Smooth muscle cell (in vitro differentiated cells): ENCODE measurements around the gene CDX2. TPM values are rescaled to one million over a fixed set of nuclear protein-coding genes. Genes with fewer than 3 reads are reported as not detected.

ENCODE experiments used
- DNase-seq: peaks from one replicate; lab custom pipeline; 2025; ENCODE audit not compliant: unreplicated experiment; lab: John Stamatoyannopoulos, UW
- H2AFZ ChIP-seq: fragments of 200-600 bp; sonication (generic); 2 replicates; pipeline ENCODE4 v1.6.0; 2016; ENCODE audit warnings: antibody characterized with exemption, low read depth, mild to moderate bottlenecking
- H3F3A ChIP-seq: fragments of 200-600 bp; sonication (generic); 2 replicates; pipeline ENCODE4 v1.6.0; 2017; ENCODE audit warnings: antibody characterized with exemption, low read depth
- H3K27ac ChIP-seq: fragments of 200-600 bp; sonication (generic); 2 replicates; pipeline ENCODE4 v1.5.1; 2016; ENCODE audit warnings: low read depth, mild to moderate bottlenecking
- H3K27me3 ChIP-seq: fragments of 200-600 bp; sonication (generic); 2 replicates; pipeline ENCODE4 v1.6.1; 2016; ENCODE audit warnings: low read depth, mild to moderate bottlenecking
- H3K36me3 ChIP-seq: fragments of 200-600 bp; sonication (generic); 2 replicates; pipeline ENCODE4 v1.5.1; 2016; ENCODE audit warnings: low read depth
- H3K4me1 ChIP-seq: fragments of 200-600 bp; sonication (generic); 2 replicates; pipeline ENCODE4 v1.5.1; 2016; ENCODE audit warnings: low read depth
- H3K4me2 ChIP-seq: fragments of 200-600 bp; sonication (generic); 2 replicates; pipeline ENCODE4 v1.6.0; 2016; ENCODE audit warnings: mild to moderate bottlenecking
- H3K4me3 ChIP-seq: fragments of 200-600 bp; sonication (generic); 2 replicates; pipeline ENCODE4 v1.5.1; 2016; ENCODE audit warnings: mild to moderate bottlenecking
- H3K79me2 ChIP-seq: fragments of 200-600 bp; sonication (generic); 2 replicates; pipeline ENCODE4 v1.6.0; 2016; ENCODE audit warnings: low read depth, mild to moderate bottlenecking
- H3K9ac ChIP-seq: fragments of 200-600 bp; sonication (generic); 2 replicates; pipeline ENCODE4 v1.6.0; 2016; ENCODE audit warnings: low read depth
- H3K9me3 ChIP-seq: fragments of 200-600 bp; sonication (generic); replicated peaks from 2 replicates; pipeline ENCODE4 v1.5.1; 2016; ENCODE audit warnings: low read depth
- H4K20me1 ChIP-seq: fragments of 200-600 bp; sonication (generic); 2 replicates; pipeline ENCODE4 v1.6.0; 2016; ENCODE audit warnings: low read depth
- WGBS: methylation state at CpG from one replicate; pipeline ENCODE4 v1.1.7; 2016; ENCODE audit warnings: low lambda C conversion rate; 5-methylcytosine and 5-hydroxymethylcytosine counted together
- polyA plus RNA-seq: library from polyadenylated mRNA; unstranded; fragments of >200 nt; fragmentation: Nextera tagmentation; extraction: Ambion mirVana; gene quantifications from 2 replicates; pipeline ENCODE4 v1.2.1, GENCODE V29; 2016
- total RNA-seq: library from RNA; depleted of rRNA; stranded (reverse); fragments of >200 nt; gene quantifications from 2 replicates; pipeline ENCODE4 v1.2.3, GENCODE V29; 2014
- TF ChIP-seq, protein P1 (sequence below): fragments of 200-600 bp; sonication (generic); IDR thresholded peaks from 2 replicates; pipeline ENCODE4 v1.5.1; 2017; ENCODE audit warnings: borderline replicate concordance, mild to moderate bottlenecking, antibody characterized with exemption; ENCODE audit not compliant: insufficient read depth, poor library complexity, severe bottlenecking

The CDX2 gene
- total and polyA plus RNA-seq, 2 experiments from 2014 or later, result 0.04 to 0.31 TPM

DNA sequence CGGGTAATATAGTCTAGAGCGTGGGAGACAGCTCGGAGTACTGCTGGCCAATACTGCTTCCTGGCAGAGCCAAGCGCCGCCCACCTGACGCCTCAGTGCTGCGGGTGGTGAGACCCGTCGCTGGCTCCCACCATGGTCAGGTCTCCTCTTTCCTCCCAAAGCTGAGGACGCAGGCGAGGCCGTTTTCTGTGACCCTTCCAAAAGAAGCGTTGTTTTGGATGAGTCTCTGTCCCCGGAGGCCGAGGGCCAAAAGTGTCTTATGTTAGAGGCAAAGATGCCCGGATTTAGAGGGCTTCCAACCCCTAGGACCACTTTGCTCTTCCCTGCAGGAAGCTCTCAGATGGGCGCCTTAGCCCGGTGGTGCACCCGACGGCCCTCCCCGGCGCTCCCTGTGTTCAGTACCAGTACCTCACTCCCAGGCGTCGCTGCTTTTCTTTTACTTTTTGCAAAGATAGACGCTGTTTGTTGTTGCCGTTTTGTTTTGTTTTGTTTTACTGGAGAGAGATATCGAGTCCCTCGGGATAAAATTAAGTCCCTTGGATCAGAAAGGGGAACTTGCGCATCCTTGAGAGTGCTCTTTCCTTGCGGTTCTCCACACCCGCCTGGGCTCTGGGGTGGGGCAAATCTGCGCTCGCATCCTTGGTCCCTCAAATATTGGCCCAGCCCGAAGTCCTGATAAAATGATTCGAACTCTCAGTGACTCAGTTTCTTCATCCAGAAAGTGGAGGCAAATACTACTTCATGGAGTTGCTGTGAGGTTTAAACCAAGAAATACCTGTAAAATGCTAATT lies 42.3 kb downstream of the CDX2 start:
- H3K4me1 ChIP-seq, result no peaks in the 10 kb centered on the region
- no peak overlapping the region for H2AFZ ChIP-seq
- no peak overlapping the region for H3K9ac ChIP-seq
- no peaks in the 10 kb centered on the region for H3K9me3 ChIP-seq
- H3K27me3 ChIP-seq, result peaks cover 100% of the 10 kb centered on the region
- no peak overlapping the region for H3K4me2 ChIP-seq
- TF ChIP-seq, protein P1, sequence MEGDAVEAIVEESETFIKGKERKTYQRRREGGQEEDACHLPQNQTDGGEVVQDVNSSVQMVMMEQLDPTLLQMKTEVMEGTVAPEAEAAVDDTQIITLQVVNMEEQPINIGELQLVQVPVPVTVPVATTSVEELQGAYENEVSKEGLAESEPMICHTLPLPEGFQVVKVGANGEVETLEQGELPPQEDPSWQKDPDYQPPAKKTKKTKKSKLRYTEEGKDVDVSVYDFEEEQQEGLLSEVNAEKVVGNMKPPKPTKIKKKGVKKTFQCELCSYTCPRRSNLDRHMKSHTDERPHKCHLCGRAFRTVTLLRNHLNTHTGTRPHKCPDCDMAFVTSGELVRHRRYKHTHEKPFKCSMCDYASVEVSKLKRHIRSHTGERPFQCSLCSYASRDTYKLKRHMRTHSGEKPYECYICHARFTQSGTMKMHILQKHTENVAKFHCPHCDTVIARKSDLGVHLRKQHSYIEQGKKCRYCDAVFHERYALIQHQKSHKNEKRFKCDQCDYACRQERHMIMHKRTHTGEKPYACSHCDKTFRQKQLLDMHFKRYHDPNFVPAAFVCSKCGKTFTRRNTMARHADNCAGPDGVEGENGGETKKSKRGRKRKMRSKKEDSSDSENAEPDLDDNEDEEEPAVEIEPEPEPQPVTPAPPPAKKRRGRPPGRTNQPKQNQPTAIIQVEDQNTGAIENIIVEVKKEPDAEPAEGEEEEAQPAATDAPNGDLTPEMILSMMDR, result no peak
- H3K4me3 ChIP-seq, result no peak overlapping the region
- H3K36me3 ChIP-seq, result no peaks in the 10 kb centered on the region
- H4K20me1 ChIP-seq, result no peaks in the 10 kb centered on the region
- no peak for DNase-seq
- H3F3A ChIP-seq, result no peaks in the 10 kb centered on the region
- no peaks in the 10 kb centered on the region for H3K79me2 ChIP-seq
- 12% methylated on average over 35 of the region's 35 CpGs for WGBS
- H3K27ac ChIP-seq, result no peak overlapping the region

DNA sequence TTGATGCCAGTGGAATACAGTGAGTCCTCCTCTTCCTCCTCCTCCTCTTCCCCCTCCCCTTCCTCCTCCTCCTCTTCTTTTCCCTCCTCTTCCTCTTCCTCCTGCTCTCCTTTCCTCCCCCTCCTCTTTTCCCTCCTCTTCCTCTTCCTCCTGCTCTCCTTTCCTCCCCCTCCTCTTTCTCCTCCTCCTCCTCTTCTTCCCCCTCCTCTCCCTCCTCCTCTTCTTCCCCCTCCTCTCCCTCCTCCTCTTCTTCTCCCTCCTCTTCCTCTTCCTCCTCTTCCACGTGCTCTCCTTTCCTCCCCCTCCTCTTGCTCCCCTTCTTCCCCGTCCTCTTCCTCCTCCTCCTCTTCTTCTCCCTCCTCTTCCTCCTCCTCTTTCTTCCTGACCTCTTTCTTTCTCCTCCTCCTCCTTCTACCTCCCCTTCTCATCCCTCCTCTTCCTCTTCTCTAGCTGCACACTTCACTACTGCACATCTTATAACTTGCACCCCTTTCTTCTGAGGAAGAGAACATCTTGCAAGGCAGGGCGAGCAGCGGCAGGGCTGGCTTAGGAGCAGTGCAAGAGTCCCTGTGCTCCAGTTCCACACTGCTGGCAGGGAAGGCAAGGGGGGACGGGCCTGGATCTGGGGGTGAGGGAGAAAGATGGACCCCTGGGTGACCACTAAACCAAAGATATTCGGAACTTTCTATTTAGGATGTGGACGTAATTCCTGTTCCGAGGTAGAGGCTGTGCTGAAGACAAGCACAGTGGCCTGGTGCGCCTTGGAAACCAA lies 43.7 kb downstream of the CDX2 start:
- TF ChIP-seq, protein P1, result no peak
- no peak overlapping the region for H3K4me3 ChIP-seq

DNA sequence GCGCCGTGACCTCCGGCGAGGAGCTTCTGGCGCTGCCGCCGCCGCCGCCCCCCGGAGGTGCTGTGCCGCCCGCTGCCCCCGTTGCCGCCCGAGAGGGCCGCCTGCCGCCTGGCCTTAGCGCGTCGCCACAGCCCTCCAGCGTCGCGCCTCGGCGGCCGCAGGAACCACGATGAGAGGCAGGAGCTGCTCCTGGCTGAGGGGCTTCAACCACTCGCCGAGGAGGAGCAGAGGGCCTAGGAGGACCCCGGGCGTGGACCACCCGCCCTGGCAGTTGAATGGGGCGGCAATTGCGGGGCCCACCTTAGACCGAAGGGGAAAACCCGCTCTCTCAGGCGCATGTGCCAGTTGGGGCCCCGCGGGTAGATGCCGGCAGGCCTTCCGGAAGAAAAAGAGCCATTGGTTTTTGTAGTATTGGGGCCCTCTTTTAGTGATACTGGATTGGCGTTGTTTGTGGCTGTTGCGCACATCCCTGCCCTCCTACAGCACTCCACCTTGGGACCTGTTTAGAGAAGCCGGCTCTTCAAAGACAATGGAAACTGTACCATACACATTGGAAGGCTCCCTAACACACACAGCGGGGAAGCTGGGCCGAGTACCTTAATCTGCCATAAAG lies 44.5 kb downstream of the CDX2 start:
- Histone ChIP-seq H3K4me2 (no peak overlapping the region), H3K4me1 (peaks cover 7% of the 10 kb centered on the region), H3K9ac (no peak overlapping the region), H4K20me1 (no peaks in the 10 kb centered on the region), H2AFZ (no peak overlapping the region), H3K79me2 (no peaks in the 10 kb centered on the region), H3K27me3 (peaks cover 100% of the 10 kb centered on the region), H3K36me3 (no peaks in the 10 kb centered on the region), H3K27ac (no peak overlapping the region), H3F3A (no peaks in the 10 kb centered on the region), H3K4me3 (no peak overlapping the region), H3K9me3 (no peaks in the 10 kb centered on the region)
- WGBS, result 4% methylated on average over 43 of the region's 46 CpGs
- DNase-seq, result no peak
- TF ChIP-seq, protein P1, result no peak

More for the DNA sequence above, 43.7 kb downstream of the CDX2 start:
- Histone ChIP-seq H3K4me1 (peaks cover 4% of the 10 kb centered on the region), H3K79me2 (no peaks in the 10 kb centered on the region), H3K27ac (no peak overlapping the region), H2AFZ (no peak overlapping the region), H3K9ac (no peak overlapping the region), H3K9me3 (no peaks in the 10 kb centered on the region), H3K4me2 (no peak overlapping the region), H4K20me1 (no peaks in the 10 kb centered on the region), H3K36me3 (no peaks in the 10 kb centered on the region), H3F3A (no peaks in the 10 kb centered on the region), H3K27me3 (peaks cover 100% of the 10 kb centered on the region)
- DNase-seq, result no peak
- WGBS, result 43% methylated on average over 9 of the region's 9 CpGs
